B cell (primary cell): ENCODE measurements around the gene ERCC2.

Experiments
- EZH2 ChIP-seq: IDR thresholded peaks from 2 replicates; pipeline ENCODE4 v1.6.1; 2012; ENCODE audit warnings: borderline replicate concordance, low read depth, mild to moderate bottlenecking, moderate library complexity, low read length; ENCODE audit not compliant: insufficient read depth, poor library complexity, severe bottlenecking
- TF ChIP-seq, protein P1 (sequence below): fragments of 200-600 bp; IDR thresholded peaks from one replicate; pipeline ENCODE4 v1.8.0; 2022; ENCODE audit warnings: antibody characterized with exemption, mild to moderate bottlenecking

DNA sequence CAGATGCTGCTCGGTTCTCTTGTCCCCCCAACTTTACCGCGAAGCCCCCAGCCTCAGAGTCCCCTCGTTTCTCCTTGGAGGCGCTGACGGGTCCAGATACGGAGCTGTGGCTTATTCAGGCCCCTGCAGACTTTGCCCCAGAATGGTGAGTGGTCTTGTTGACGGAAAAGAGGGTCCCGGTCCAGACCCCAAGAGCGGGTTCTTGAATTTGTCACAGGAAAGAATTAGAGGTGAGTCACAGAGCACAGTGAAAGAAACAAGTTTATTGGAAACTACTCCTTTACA, 36.7 kb upstream of the ERCC2 start:
- TF ChIP-seq, protein P1, sequence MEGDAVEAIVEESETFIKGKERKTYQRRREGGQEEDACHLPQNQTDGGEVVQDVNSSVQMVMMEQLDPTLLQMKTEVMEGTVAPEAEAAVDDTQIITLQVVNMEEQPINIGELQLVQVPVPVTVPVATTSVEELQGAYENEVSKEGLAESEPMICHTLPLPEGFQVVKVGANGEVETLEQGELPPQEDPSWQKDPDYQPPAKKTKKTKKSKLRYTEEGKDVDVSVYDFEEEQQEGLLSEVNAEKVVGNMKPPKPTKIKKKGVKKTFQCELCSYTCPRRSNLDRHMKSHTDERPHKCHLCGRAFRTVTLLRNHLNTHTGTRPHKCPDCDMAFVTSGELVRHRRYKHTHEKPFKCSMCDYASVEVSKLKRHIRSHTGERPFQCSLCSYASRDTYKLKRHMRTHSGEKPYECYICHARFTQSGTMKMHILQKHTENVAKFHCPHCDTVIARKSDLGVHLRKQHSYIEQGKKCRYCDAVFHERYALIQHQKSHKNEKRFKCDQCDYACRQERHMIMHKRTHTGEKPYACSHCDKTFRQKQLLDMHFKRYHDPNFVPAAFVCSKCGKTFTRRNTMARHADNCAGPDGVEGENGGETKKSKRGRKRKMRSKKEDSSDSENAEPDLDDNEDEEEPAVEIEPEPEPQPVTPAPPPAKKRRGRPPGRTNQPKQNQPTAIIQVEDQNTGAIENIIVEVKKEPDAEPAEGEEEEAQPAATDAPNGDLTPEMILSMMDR, result no peak
- no peak for TF ChIP-seq EZH2
